GM12892 (cell line): ENCODE data around the gene PRKAG2.

Experiments
- POLR2A ChIP-seq: IDR thresholded peaks from 2 replicates; pipeline ENCODE4 v1.6.1; 2011; ENCODE audit warnings: low read depth, low read length, control low read depth
- POLR2AphosphoS5 ChIP-seq: IDR thresholded peaks from 2 replicates; pipeline ENCODE4 v1.6.1; 2011; ENCODE audit warnings: low read depth, low read length, control low read depth

- TF ChIP-seq POLR2A (no peak), POLR2AphosphoS5 (no peak)
Observed at GRCh38 chr7:151665368-151665767, 211.5 kb downstream of the PRKAG2 start.
